WTC11 (cell line): ENCODE data around the gene SLC16A7. TPM values are rescaled to one million over a fixed set of nuclear protein-coding genes. Genes with fewer than 3 reads are reported as not detected.

ENCODE experiments used
- ATAC-seq: fragments of 200-7000 bp; cut with Tn5 transposase; 2 replicates; pipeline ENCODE4 v1.10.0; 2021; ENCODE audit warnings: mild to moderate bottlenecking, moderate library complexity
- CTCF ChIA-PET: fragments of 300-600 bp; sonication (Branson Sonifier 250); formaldehyde crosslinking; loops from one replicate; lab custom pipeline; 2021; ENCODE audit warnings: antibody characterized with exemption; lab: Charles Lee
- POLR2A ChIA-PET: fragments of 350-600 bp; sonication (Branson Sonifier 250); formaldehyde crosslinking; loops from one replicate; lab custom pipeline; 2021; ENCODE audit warnings: antibody characterized with exemption; lab: Charles Lee
- DNase-seq: peaks from one replicate; pipeline ENCODE4 v3.0.0; 2021; ENCODE audit warnings: low spot score
- H3K27ac Mint-ChIP-seq: 2 replicates; pipeline ENCODE4 v1.8.0; 2021; ENCODE audit warnings: mixed read lengths
- H3K27me3 Mint-ChIP-seq: 2 replicates; pipeline ENCODE4 v1.8.0; 2021; ENCODE audit warnings: low read depth, mild to moderate bottlenecking, moderate library complexity, mixed read lengths
- H3K36me3 Mint-ChIP-seq: 2 replicates; pipeline ENCODE4 v1.8.0; 2021; ENCODE audit warnings: mixed read lengths
- H3K4me1 Mint-ChIP-seq: 2 replicates; pipeline ENCODE4 v1.8.0; 2022; ENCODE audit warnings: mixed read lengths
- H3K4me3 Mint-ChIP-seq: 2 replicates; pipeline ENCODE4 v1.8.0; 2021; ENCODE audit warnings: mild to moderate bottlenecking, moderate library complexity, mixed read lengths
- H3K9me3 Mint-ChIP-seq: 2 replicates; pipeline ENCODE4 v1.8.0; 2021; ENCODE audit warnings: mixed read lengths
- ARID4B ChIP-seq: sonication (generic); formaldehyde crosslinking; IDR thresholded peaks from 2 replicates; pipeline ENCODE4 v1.8.0; 2023; ENCODE audit warnings: missing genetic modification reagents, mild to moderate bottlenecking, borderline replicate concordance
- HMGXB4 ChIP-seq: sonication (generic); formaldehyde crosslinking; IDR thresholded peaks from 2 replicates; pipeline ENCODE4 v1.8.1; 2023; ENCODE audit warnings: mild to moderate bottlenecking, moderate library complexity, missing genetic modification reagents
- MYBL2 ChIP-seq: sonication (generic); formaldehyde crosslinking; IDR thresholded peaks from 2 replicates; pipeline ENCODE4 v1.8.1; 2023; ENCODE audit warnings: mild to moderate bottlenecking, moderate library complexity, missing genetic modification reagents
- NFATC4 ChIP-seq: fragments of 250-450 bp; sonication (Bioruptor Pico); IDR thresholded peaks from 2 replicates; pipeline ENCODE4 v1.9.0; 2021; ENCODE audit warnings: mild to moderate bottlenecking
- NR1H2 ChIP-seq: sonication (generic); formaldehyde crosslinking; IDR thresholded peaks from 2 replicates; pipeline ENCODE4 v1.9.0; 2021; ENCODE audit warnings: mild to moderate bottlenecking, moderate library complexity, missing genetic modification reagents
- ZNF317 ChIP-seq: sonication (generic); formaldehyde crosslinking; IDR thresholded peaks from 2 replicates; pipeline ENCODE4 v1.8.1; 2023; ENCODE audit warnings: low read depth, mild to moderate bottlenecking, moderate library complexity, missing genetic modification reagents, borderline replicate concordance
- ZNF416 ChIP-seq: fragments of 250-450 bp; sonication (Bioruptor Pico); IDR thresholded peaks from 2 replicates; pipeline ENCODE4 v1.9.0; 2021; ENCODE audit warnings: mild to moderate bottlenecking, inconsistent platforms
- total RNA-seq: library from RNA; stranded (reverse); gene quantifications from 3 replicates; pipeline ENCODE4 v1.2.3, GENCODE V29; 2021
- TF ChIP-seq, protein P1 (sequence below): fragments of 250-450 bp; sonication (Bioruptor Pico); IDR thresholded peaks from 2 replicates; pipeline ENCODE4 v2.1.2; 2022; ENCODE audit warnings: mild to moderate bottlenecking, moderate library complexity
- TF ChIP-seq, protein P2 (sequence below): fragments of 250-450 bp; sonication (Bioruptor Pico); IDR thresholded peaks from 2 replicates; pipeline ENCODE4 v1.9.0; 2021; ENCODE audit warnings: mild to moderate bottlenecking

Gene SLC16A7
- total RNA-seq, 1 experiment from 2014 or later: 3.4 TPM

GRCh38 chr12:59708064-59708463, 112.2 kb downstream of the SLC16A7 start (continued):
- TF ChIP-seq, protein P1, sequence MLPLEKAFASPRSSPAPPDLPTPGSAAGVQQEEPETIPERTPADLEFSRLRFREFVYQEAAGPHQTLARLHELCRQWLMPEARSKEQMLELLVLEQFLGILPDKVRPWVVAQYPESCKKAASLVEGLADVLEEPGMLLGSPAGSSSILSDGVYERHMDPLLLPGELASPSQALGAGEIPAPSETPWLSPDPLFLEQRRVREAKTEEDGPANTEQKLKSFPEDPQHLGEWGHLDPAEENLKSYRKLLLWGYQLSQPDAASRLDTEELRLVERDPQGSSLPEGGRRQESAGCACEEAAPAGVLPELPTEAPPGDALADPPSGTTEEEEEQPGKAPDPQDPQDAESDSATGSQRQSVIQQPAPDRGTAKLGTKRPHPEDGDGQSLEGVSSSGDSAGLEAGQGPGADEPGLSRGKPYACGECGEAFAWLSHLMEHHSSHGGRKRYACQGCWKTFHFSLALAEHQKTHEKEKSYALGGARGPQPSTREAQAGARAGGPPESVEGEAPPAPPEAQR (CRISPR knock-in tag): no peak
- TF ChIP-seq ZNF317 (CRISPR knock-in tag) (no peak), NFATC4 (no peak), ZNF416 (no peak), NR1H2 (CRISPR knock-in tag) (no peak)
- TF ChIP-seq, protein P2, sequence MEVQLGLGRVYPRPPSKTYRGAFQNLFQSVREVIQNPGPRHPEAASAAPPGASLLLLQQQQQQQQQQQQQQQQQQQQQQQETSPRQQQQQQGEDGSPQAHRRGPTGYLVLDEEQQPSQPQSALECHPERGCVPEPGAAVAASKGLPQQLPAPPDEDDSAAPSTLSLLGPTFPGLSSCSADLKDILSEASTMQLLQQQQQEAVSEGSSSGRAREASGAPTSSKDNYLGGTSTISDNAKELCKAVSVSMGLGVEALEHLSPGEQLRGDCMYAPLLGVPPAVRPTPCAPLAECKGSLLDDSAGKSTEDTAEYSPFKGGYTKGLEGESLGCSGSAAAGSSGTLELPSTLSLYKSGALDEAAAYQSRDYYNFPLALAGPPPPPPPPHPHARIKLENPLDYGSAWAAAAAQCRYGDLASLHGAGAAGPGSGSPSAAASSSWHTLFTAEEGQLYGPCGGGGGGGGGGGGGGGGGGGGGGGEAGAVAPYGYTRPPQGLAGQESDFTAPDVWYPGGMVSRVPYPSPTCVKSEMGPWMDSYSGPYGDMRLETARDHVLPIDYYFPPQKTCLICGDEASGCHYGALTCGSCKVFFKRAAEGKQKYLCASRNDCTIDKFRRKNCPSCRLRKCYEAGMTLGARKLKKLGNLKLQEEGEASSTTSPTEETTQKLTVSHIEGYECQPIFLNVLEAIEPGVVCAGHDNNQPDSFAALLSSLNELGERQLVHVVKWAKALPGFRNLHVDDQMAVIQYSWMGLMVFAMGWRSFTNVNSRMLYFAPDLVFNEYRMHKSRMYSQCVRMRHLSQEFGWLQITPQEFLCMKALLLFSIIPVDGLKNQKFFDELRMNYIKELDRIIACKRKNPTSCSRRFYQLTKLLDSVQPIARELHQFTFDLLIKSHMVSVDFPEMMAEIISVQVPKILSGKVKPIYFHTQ (CRISPR knock-in tag): no peak

DNA sequence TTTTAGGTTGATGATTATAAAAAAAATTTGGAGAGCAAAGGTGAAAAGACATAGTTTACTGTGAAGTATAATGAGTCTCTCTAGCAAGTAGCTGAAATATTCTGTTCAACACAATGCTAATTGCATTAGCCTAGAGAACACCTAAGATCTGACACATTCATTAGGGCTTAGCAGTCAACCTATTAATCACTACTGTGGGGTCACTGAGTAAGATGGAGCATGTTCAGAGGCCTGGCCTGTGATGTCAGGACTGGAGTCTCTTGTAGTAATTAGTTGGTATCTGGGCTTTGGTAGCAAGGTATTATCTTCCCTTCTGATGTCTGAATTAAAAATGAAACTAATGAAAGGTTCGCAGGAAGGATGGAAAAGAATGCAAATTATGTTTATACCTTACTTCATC, 112.7 kb downstream of the SLC16A7 start:
- DNase-seq (no peak), ATAC-seq (no peak)
- no peak for TF ChIP-seq MYBL2
- no peak for TF ChIP-seq ARID4B
- no peak for TF ChIP-seq HMGXB4 (CRISPR knock-in tag)
- TF ChIP-seq, protein P2 (CRISPR knock-in tag): no peak
- H3K4me3 Mint-ChIP-seq: no peak overlapping the region
- H3K27me3 Mint-ChIP-seq: no peaks in the 10 kb centered on the region
- ChIA-PET POLR2A (no interaction called here), CTCF (no interaction called here)
- H3K9me3 Mint-ChIP-seq: no peaks in the 10 kb centered on the region
- no peaks in the 10 kb centered on the region for H3K36me3 Mint-ChIP-seq
- no peak overlapping the region for H3K27ac Mint-ChIP-seq
- no peaks in the 10 kb centered on the region for H3K4me1 Mint-ChIP-seq
